ENCODE measurements around the gene FBXL7. TPM values are rescaled to one million over a fixed set of nuclear protein-coding genes. Genes with fewer than 3 reads are reported as not detected.

Gene FBXL7
- total RNA-seq, 1 experiment from 2014 or later: not detected

DNA sequence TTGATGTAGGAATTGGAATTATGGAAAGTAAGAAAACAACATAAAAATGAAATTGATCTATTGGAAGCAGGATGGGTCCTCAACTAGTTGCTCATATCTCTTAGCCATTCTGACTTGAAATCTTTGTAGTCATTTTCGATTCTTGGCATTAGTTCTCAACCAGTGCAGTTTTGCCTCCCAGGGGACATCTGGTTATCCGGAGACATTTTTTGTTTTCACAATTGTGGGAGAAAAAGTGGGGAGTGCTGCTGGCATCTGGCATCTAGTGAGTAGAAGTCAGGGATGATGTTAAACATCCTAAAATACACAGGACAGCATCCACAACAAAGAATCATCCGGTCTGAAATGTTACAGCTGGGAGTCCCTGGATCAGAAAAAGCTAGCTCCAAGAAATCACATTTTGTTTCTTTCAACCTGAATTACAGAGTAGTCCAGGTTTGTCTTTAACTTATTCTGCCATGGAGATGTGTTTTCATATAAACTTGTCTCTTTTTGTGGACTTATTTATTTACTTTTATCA, 74.9 kb downstream of the FBXL7 start:
- DNase-seq (ENCODE audit: unreplicated experiment): no peak
- TF ChIP-seq CTCF (IDR thresholded peaks at IDR 0.05; ENCODE audit: unreplicated experiment): no peak
- BruUV-seq (replicated peaks): no TSS peak
- Mint-ChIP-seq H3K27me3 (ENCODE audit: insufficient read depth, unreplicated experiment) (no peaks in the 10 kb centered on the region), H3K4me1 (ENCODE audit: insufficient read depth, unreplicated experiment) (no peaks in the 10 kb centered on the region), H3K4me3 (ENCODE audit: unreplicated experiment) (no peak overlapping the region), H3K36me3 (ENCODE audit: insufficient read depth, unreplicated experiment) (no peaks in the 10 kb centered on the region), H3K9me3 (ENCODE audit: unreplicated experiment) (no peaks in the 10 kb centered on the region), H3K27ac (ENCODE audit: low read depth, unreplicated experiment) (no peak overlapping the region)
- POLR2A ChIA-PET: no interaction called here
- intact Hi-C loops (cut with micrococcal nuclease): no loop called here
- CTCF ChIA-PET: interaction anchor here (0.6 kb wide), 1 partner anchor 23 kb away, joined by 3 read pairs; no protein-coding TSS in a partner anchor

DNA sequence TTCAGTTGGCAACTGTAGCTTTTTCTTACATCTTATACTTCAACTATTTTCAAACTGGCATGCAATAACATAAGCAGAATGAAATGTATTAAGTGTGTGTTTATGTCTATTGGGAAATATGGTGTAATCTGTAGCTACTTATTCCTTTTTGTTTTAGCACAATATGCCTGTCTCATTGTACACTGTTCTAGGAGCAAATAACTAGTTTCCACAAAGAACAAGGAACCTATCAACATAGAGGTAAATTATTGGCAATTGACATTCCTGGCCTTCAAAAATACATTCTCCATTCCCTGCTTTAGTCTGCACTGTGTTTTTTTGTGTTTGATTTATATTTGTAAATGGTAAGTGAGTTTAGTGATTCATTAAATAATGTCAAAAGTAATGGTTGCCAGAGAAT, 75.7 kb downstream of the FBXL7 start:
- no peak for DNase-seq (ENCODE audit: unreplicated experiment)
- no peak for TF ChIP-seq CTCF (IDR thresholded peaks at IDR 0.05; ENCODE audit: unreplicated experiment)
- Mint-ChIP-seq H3K27me3 (ENCODE audit: insufficient read depth, unreplicated experiment) (no peaks in the 10 kb centered on the region), H3K27ac (ENCODE audit: low read depth, unreplicated experiment) (no peak overlapping the region), H3K36me3 (ENCODE audit: insufficient read depth, unreplicated experiment) (no peaks in the 10 kb centered on the region), H3K9me3 (ENCODE audit: unreplicated experiment) (no peaks in the 10 kb centered on the region), H3K4me3 (ENCODE audit: unreplicated experiment) (no peak overlapping the region), H3K4me1 (ENCODE audit: insufficient read depth, unreplicated experiment) (no peaks in the 10 kb centered on the region)
- intact Hi-C loops (cut with micrococcal nuclease): no loop called here
- ChIA-PET CTCF (interaction anchor here (0.6 kb wide), 2 partner anchors 22 to 1580 kb away, joined by 3 to 6 read pairs; no protein-coding TSS in a partner anchor), POLR2A (no interaction called here)
- no TSS peak for BruUV-seq (replicated peaks)

DNA sequence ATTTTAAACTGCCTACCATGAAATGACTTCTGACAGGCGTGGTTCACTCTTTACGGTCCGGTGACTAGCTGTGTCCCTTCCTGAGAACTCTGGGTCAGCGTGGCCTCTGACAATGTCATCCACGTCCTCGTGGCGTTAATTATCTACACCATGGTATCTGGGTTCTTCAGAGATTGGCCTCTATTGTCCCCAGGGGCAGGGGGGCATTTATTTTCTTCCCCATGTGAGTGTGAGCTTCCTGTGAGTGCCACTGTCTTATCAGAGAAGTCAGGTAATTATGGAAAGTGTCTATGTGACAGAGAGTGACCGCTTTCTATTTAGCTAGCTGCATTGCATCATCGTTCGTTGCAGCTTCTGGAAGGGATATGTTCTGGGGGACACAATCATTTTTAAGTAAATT, 77.2 kb downstream of the FBXL7 start:
- CTCF ChIA-PET: no interaction called here
- POLR2A ChIA-PET: no interaction called here
- no peak overlapping the region for H3K4me3 Mint-ChIP-seq (ENCODE audit: unreplicated experiment)

DNA sequence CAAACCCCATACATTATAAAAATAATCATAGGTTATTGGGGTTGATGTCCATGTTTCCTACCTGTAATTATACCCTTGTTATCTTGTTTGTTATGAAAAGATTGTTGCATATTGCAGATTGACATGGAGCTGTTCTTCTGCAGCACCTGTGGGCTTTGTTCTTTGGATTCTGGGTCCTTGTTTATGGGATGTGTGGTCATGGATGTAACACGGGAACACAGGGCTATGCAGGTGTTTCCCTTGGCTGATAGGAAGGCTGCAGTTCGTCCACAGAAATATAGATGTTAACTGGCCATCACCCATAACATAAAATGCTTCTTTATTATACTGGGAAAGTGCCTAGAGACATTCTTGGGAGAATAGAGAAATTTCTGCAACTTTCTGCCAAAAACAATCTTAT, 77.9 kb downstream of the FBXL7 start:
- H3K27ac Mint-ChIP-seq (ENCODE audit: low read depth, unreplicated experiment): no peak overlapping the region
- H3K9me3 Mint-ChIP-seq (ENCODE audit: unreplicated experiment): no peaks in the 10 kb centered on the region
- H3K36me3 Mint-ChIP-seq (ENCODE audit: insufficient read depth, unreplicated experiment): no peaks in the 10 kb centered on the region
- TF ChIP-seq CTCF (IDR thresholded peaks at IDR 0.05; ENCODE audit: unreplicated experiment): no peak
- ChIA-PET CTCF (no interaction called here), POLR2A (no interaction called here)
- H3K4me1 Mint-ChIP-seq (ENCODE audit: insufficient read depth, unreplicated experiment): no peaks in the 10 kb centered on the region
- DNase-seq (ENCODE audit: unreplicated experiment): no peak
- H3K4me3 Mint-ChIP-seq (ENCODE audit: unreplicated experiment): no peak overlapping the region
- no peaks in the 10 kb centered on the region for H3K27me3 Mint-ChIP-seq (ENCODE audit: insufficient read depth, unreplicated experiment)
- no TSS peak for BruUV-seq (replicated peaks)
- intact Hi-C loops (cut with micrococcal nuclease): no loop called here

More for the DNA sequence above, 77.2 kb downstream of the FBXL7 start:
- DNase-seq (ENCODE audit: unreplicated experiment): no peak
- no peaks in the 10 kb centered on the region for H3K27me3 Mint-ChIP-seq (ENCODE audit: insufficient read depth, unreplicated experiment)
- H3K4me1 Mint-ChIP-seq (ENCODE audit: insufficient read depth, unreplicated experiment): no peaks in the 10 kb centered on the region
- no peak for TF ChIP-seq CTCF (IDR thresholded peaks at IDR 0.05; ENCODE audit: unreplicated experiment)
- intact Hi-C loops (cut with micrococcal nuclease): no loop called here
- no TSS peak for BruUV-seq (replicated peaks)
- H3K36me3 Mint-ChIP-seq (ENCODE audit: insufficient read depth, unreplicated experiment): no peaks in the 10 kb centered on the region
- no peak overlapping the region for H3K27ac Mint-ChIP-seq (ENCODE audit: low read depth, unreplicated experiment)
- no peaks in the 10 kb centered on the region for H3K9me3 Mint-ChIP-seq (ENCODE audit: unreplicated experiment)
